Activated CD4-positive, alpha-beta T cell treated with anti-CD3 and anti-CD28 coated beads for 4 hours (primary cell): ENCODE data around the gene SLC2A14.
"Not testable (repeated sequence)": the region's sequence is repeated elsewhere in the genome, so short reads cannot be mapped to it uniquely, and the experiment has no call there.

ENCODE experiments used
- DNase-seq, 2 donors: peaks; one replicate each; pipeline ENCODE4 v3.0.0-alpha.2; 2020

Gene SLC2A14

GRCh38 chr12:7872566-7873319, at the start of gene SLC2A14:
Gene SLC2A14 (minus strand): TSS chr12:7872915. CDS start chr12:7869880, 3,035 bp downstream.
- no peak for DNase-seq

GRCh38 chr12:7921181-7921580, 48.5 kb upstream of the SLC2A14 start:
- DNase-seq = not testable (repeated sequence)

GRCh38 chr12:7918268-7918590, 45.5 kb upstream of the SLC2A14 start:
- not testable (repeated sequence) for DNase-seq

- no peak for DNase-seq
Measured at GRCh38 chr12:7917392-7918267, 44.9 kb upstream of the SLC2A14 start.

- no peak for DNase-seq
Measured at GRCh38 chr12:7916936-7917335, 44.2 kb upstream of the SLC2A14 start.

GRCh38 chr12:7915661-7916403, 43.1 kb upstream of the SLC2A14 start:
- DNase-seq = no peak

- DNase-seq = not testable (repeated sequence)
Measured at GRCh38 chr12:7910106-7910505, 37.4 kb upstream of the SLC2A14 start.

- no peak for DNase-seq
Measured at GRCh38 chr12:7907009-7907408, 34.3 kb upstream of the SLC2A14 start.

- DNase-seq = not testable (repeated sequence)
Measured at GRCh38 chr12:7906303-7906702, 33.6 kb upstream of the SLC2A14 start.

- not testable (repeated sequence) for DNase-seq
Measured at GRCh38 chr12:7905600-7906125, 32.9 kb upstream of the SLC2A14 start.

- DNase-seq = no peak
Measured at GRCh38 chr12:7905071-7905470, 32.4 kb upstream of the SLC2A14 start.

GRCh38 chr12:7902416-7902815, 29.7 kb upstream of the SLC2A14 start:
- DNase-seq = not testable (repeated sequence)

GRCh38 chr12:7899755-7900154, 27.0 kb upstream of the SLC2A14 start:
- DNase-seq = no peak

- DNase-seq = not testable (repeated sequence)
Measured at GRCh38 chr12:7896726-7897125, 24.0 kb upstream of the SLC2A14 start.

- no peak for DNase-seq
Measured at GRCh38 chr12:7892186-7892980, 19.7 kb upstream of the SLC2A14 start.

GRCh38 chr12:7884689-7885088, 12.0 kb upstream of the SLC2A14 start:
- no peak for DNase-seq

- not testable (repeated sequence) for DNase-seq
Measured at GRCh38 chr12:7881736-7882120, 9.0 kb upstream of the SLC2A14 start.

- not testable (repeated sequence) for DNase-seq
Measured at GRCh38 chr12:7880952-7881735, 8.4 kb upstream of the SLC2A14 start.

- no peak for DNase-seq
Measured at GRCh38 chr12:7879246-7879645, 6.5 kb upstream of the SLC2A14 start.

GRCh38 chr12:7877420-7877819, 4.7 kb upstream of the SLC2A14 start:
- DNase-seq = no peak

- DNase-seq = no peak
Measured at GRCh38 chr12:7870335-7870734, 2.4 kb downstream of the SLC2A14 start.
